A204.1 (cell line): Measurements from ENCODE around the gene SLC27A1.
"Not testable (repeated sequence)": the region's sequence is repeated elsewhere in the genome, so short reads cannot be mapped to it uniquely, and the experiment has no call there.

Experiments
- FAIRE-seq: peaks from 2 replicates; lab custom pipeline; 2012; peaks lifted over from hg19 to GRCh38; lab: Jason Lieb, UNC

The SLC27A1 gene

DNA sequence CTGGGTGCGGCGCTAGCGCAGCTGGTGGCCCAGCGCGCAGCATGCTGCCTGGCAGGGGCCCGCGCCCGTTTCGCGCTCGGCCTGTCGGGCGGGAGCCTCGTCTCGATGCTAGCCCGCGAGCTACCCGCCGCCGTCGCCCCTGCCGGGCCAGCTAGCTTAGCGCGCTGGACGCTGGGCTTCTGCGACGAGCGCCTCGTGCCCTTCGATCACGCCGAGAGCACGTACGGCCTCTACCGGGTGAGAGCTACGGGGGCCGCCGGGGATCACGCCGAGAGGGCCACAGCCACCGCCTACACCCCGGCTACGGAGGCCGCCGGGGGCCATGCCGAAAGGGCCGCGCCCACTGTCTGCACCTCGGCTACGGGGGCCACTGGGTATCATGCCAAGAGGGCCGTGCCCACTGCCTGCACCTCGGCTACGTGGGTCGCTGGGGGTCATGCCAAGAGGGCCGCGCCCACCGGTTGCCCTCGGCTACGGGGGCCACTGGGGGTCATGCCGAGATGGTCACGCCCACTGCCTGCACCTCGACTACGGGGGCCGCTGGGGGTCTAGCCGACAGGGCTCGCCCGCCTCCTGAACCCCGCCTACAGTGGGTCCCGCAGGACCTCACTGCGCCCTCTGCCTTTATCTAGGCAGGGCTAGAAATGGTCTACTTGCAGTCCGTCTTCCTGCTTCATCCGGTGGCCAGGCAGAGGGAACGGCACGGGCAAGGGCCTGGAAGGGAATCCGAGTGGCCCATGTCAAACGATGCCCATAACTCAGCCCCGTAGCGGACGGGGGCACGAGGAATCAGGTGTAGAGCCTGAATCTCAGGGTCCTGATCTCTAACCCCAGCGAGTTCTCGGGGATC, 41.6 kb downstream of the SLC27A1 start:
- FAIRE-seq: peak; percentile 16

DNA sequence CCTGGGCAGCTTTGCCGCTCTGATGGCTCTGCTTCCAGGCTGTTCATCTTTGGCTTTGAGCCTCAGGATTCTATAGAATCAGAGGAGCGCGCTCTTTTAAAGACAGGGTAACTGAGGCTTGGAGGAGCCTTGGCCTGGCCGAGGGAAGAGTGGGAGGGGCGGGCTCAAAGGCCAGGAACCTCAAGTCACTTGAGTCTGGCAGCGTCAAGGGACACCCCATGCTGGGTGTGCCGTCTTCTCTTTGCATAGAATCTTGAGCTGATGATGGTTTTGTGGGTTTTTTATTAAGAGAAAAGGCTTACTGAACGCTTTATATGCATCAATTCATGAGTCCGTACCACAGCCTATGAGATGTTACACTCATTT, 42.2 kb downstream of the SLC27A1 start:
- FAIRE-seq: no peak

DNA sequence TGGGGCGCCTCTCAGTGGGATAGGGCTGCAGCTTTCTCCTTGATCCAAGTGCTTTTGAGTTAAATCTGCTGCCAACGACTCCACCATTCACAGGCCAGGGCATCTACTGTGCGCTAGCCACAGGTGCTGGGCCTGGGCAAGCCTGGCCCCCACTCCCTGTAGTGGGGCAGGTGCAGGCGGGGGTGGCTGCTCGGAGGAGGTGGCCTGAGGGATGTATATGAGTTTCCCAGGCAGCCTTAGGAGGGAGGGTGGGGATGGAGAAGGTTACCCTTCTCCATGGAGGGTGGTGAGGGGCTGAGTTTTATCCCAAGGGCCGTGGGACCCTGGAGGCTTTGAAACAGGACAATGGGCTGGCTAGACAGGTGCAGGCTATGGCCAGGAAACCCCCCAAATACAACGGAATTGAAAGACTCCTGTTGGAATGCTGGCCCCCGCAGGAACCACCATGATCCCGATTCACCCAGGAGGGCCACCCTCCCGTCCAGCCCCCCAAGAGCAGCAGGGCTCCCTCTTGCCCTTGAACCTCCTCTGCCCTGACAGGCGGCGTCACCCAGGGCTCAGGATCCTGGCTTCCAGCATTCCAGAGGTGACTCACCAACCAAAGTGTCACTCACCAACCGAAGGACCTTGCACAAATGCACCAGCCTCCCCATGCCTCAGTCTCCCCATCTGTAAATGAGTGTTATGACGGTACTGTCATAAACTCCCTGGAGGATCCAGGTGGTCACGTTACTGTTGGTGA, 45.3 kb downstream of the SLC27A1 start:
- no peak for FAIRE-seq

DNA sequence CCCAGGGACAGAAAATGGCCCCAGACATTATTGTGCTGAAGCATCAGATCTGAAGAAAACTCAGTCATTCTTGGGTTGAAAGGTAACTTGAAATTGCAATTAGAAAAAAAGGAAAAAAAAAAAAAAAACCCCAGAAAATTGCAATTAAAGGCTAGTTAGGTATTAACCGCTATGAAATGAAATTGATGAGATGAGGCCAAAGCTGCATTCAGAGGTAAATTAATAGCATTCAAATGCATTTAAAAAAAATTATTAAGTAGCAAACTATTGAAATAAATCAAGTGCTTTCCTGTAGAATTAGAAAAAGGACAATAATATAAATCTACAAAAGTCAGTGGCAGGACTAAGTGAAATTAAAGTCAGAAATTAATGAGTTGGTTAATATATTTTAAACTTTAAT, 47.6 kb downstream of the SLC27A1 start:
- FAIRE-seq: no peak

DNA sequence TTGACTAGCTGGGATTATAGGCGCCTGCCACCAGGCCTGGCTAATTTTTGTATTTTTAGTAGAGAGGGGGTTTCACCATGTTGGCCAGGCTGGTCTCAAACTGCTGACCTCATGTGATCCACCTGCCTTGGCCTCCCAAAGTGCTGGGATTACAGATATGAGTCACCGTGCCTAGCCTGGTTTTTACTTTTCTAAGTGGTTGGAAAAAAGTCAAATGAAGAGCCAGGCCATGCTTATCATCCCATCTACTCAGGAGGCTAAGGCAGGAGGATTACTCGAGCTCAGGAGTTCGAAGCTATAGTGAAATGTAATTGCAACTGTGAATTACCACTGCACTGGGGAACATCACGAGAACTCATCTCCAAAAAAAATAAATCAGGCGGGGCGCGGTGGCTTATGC, 48.3 kb downstream of the SLC27A1 start:
- not testable (repeated sequence) for FAIRE-seq

DNA sequence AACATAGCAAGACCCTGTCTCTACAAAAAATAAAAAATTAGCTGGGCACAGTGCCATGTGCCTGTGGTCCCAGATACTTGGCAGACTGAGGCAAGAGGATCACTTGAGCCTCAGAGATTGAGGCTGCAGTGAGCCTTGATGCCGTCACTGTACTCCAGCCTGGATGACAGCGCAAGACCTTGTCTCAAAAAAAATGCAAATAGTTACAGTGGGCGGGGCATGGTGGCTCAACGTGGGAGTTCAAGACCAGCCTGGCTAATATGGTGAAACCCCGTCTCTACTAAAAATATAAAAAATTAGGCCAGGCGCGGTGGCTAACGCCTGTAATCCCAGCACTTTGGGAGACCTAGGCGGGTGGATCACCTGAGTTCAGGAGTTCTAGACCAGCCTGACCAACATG, 49.6 kb downstream of the SLC27A1 start:
- FAIRE-seq: no peak

DNA sequence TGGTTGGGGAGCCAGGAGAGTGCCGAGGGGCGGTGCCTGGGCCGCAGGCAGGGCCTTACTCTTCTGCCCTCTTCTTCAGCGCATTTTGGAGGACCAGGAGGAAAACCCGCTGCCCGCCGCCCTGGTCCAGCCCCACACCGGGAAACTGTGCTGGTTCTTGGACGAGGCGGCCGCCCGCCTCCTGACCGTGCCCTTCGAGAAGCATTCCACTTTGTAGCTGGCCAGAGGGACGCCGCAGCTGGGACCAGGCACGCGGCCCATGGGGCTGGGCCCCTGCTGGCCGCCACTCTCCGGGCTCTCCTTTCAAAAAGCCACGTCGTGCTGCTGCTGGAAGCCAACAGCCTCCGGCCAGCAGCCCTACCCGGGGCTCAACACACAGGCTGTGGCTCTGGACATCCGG, 50.5 kb downstream of the SLC27A1 start:
- FAIRE-seq: no peak

DNA sequence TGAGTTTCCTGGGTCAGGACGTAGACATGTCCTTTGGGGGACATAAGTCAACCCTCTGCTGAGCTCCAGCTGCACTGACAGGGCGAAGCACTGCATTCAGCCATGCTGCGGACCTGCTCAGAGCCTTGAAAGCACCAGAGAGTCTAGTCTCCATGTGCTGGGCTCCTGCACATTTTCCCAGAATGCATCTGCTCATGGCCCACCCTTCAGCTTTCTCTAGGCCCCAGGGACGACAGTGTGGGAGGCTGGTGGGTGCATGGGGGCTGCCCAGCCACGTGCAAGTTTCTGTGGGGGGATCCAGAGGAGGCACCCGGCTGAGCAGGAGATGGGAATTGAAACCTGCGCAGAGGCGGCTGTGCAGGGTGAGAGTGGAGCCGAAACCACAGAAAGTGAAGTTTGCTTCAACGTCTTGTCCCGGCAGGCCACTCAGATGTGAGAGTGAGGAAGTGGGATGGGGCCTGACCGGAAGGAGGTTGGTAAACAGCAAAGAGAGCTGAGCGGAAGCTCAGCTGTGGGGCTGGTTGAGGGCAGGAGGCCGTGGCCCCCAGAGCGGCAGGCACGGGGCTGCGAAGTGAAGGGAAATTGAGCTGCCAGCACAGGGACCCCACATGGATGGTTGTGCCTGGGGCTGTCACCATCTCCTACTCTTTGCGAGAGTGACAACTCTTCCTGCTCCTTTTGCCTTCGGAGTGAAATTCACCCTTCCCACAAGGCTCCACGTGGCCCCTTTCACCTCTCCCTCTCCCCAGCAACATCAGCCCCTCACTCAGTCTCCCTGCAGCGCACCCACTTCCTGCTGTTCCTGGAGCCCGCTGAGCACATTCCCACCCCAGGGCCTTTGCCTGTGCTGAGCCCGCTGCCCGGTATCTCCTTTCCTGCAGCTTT, 52.9 kb downstream of the SLC27A1 start:
- FAIRE-seq: no peak

DNA sequence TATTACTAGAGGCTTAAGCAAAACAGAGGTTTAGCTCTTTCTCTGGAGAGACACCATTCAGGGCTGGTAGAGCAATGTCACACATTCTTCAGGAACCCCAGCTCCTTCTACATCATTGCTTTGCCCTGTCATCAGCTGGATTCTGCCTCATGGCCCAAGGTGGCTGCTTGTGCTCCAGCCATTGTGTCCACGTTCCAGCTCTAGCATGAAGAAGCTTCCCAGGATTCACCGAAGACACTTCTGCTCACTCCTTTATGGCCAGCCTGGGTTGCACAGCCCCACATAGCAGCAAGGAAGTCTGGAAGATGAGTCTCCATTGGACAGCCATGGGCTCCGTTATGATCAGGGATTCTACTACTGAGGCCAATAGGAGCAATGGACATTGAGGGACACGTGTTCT, 54.3 kb downstream of the SLC27A1 start:
- FAIRE-seq: no peak

DNA sequence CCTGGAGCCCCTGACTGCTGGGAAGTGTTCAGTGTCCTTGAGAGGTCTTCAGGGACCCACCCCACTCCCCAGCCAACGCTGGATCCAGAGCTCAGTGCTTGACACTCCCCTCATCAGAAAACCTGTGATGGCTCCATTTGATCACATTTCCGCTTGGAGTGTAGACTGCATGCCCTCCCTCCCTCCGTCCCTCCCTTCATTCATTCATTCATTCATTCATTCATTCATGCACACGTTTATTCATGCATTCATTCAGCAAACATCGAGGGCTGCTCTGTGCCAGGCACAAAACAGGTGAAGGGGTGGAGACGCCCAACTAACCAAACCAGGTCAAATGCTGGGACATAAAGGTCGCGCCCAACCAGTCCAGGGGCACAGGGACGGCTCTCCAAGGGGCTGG, 54.8 kb downstream of the SLC27A1 start:
- no peak for FAIRE-seq

DNA sequence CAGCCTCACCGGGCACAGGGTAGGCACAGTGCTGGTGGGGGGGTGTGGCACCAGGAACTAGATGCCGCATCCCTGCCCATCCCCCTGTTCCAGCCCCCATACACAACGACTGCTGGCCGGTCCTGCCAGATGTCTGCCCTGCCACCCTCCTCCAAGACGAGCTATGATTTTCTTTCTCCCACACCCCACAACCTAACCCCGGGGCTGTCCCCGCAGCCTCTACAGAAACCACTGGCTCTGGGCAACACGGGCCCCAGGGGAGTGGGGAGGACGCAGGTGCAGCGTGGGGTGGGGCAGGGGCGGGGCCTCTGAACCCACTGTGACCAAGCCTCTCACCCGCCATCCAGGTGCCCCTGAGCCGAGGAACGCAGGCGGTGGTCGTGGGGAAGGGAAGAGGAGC, 56.6 kb downstream of the SLC27A1 start:
- no peak for FAIRE-seq

DNA sequence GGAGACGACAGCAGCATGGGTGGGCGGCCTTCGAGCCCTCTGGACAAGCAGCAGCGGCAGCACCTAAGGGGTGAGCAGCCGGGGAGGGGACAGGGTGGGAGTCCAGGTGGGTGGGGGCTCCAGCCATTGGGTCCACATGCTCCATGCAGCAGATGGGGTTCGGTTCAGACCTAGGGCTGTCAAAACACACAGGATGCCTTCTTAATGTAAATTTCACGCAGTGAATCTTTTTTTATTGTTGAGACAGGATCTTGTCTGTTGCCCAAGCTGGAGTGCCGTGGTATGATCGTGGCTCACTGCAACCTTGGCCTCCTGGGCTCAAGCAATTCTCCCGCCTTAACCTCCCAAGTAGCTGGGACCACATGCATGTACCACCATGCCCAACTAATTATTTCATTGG, 57.0 kb downstream of the SLC27A1 start:
- FAIRE-seq: no peak

DNA sequence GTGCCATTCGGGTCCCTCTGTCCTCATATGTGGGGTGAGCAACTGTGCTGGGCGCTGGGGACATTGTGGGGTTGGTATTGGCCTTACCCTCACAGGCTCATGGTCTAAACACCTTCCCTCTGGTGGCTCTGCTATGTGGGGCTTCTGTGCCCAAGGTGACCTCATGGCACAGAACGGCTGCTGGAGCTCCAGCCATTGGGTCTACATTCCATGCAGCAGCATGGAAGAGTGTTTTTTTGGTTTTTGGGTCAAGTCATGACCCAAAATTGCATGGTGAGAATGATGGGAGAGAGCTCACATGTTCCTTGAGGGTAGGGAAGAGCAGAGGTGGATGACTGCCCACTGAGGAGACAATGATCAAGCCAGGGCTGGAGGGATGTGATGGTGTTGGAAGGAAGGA, 58.3 kb downstream of the SLC27A1 start:
- FAIRE-seq: no peak

DNA sequence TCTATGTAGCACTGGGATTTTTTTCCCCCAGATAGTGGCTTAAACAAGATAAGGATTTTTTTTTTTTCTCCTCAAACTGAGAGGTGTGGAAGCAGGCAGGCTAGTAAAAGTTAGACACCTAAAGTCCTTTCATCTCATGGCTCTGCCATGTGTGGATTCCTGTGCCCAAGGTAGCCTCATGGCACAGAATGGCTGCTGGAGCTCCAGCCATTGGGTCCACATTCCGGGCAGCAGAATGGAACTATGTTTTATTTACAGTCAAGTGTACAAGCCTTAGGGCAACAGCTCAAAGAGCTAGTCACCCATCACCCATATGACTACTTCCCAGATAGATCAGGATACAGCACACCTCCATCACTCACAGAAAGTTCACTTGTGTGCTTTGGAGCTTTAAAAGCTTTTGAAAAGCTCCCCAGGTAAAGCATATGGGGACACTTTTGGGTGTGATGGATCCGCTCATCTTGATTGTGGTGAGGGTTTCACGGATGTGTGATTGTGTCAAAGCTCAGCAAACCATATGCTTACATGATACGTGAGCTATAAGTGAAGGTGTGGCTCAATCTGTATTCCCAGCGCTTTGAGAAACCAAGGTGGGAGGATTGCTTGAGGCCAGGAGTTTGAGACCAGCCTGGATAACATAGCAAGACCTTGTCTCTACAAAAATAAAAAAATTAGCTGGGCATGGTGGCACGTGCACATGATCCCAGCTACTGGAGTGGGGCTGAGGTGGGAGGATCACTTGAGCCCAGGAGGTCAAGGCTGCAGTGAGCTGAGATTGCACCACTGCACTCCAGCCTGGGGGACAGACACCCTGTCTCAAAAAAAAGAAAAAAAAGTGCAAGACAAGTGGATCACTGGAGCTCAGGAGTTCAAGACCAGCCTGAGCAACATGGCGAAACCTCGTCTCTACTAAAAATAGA, 59.2 kb downstream of the SLC27A1 start:
- no peak for FAIRE-seq

DNA sequence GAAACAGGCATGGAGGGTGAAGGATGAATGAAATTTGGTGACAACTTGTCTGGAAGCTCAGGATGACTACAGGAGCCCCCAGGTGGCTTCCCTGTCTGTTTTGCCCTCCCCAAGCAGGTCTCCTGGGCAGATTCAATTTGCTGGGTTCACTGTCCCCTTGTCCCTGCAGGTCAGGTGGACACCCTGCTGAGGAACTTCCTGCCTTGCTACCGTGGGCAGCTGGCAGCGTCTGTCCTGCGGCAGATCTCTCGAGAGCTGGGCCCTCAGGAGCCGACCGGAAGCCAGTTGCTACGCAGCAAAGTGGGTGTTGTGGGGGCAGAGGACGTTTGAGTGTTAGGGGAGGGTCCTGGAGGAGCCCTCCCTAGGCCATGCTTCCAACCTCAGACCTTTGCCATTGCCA, 60.3 kb downstream of the SLC27A1 start:
- no peak for FAIRE-seq

DNA sequence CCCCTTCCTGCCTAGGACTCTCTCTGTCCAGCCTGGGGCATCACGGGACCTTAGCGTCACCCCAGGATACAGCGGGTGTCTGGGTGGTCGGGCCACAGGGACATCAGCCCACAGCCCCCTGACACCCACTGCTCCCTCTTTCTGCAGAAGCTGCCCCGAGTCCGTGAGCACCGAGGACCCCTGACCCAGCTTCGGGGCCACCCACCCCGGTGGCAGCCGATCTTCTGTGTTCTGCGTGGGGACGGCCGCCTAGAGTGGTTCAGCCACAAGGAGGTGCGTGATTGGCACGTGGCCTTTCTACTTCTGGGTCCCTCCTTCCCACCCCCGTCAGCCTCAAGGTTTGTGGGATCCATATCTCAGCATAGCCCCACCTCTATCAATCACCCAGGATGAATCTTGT, 61.8 kb downstream of the SLC27A1 start:
- no peak for FAIRE-seq

DNA sequence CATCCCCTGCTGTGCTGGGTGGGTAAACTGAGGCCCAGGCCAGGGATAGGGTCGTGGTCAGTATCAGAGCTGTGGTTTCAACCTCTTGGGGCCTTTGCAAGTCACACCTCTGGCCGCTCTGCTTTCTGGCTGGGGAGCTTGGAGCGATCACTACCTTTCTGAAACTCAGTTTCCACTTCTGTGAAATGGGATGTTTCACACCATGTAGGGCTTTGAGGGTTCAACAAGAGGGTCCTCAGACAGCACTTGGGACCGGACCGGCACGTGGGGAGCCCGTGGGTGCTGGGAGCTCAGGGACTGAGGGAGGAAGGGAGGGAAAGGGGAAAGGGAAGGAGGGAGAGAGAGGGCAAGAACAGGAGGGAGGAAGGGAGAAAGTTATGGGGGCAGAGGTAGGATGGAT, 62.2 kb downstream of the SLC27A1 start:
- FAIRE-seq: no peak

DNA sequence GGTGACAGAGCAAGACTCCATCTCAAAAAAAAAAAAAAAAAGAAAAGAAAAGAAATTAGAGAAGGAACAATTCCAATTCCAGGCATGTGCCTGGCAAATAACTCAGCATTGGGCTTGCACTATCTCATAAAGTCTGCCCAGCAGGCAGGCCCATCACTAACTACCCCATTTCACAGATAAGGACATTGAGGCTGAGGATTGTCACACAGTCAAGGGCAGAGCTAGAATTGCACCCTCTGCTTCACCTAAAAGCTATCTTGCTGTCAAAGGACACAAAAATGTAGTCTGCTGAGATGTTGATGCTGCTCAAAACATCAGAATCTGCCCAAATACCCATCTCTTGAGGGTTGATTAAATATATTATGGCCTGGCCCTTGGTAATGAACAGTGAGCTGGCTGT, 64.4 kb downstream of the SLC27A1 start:
- no peak for FAIRE-seq

DNA sequence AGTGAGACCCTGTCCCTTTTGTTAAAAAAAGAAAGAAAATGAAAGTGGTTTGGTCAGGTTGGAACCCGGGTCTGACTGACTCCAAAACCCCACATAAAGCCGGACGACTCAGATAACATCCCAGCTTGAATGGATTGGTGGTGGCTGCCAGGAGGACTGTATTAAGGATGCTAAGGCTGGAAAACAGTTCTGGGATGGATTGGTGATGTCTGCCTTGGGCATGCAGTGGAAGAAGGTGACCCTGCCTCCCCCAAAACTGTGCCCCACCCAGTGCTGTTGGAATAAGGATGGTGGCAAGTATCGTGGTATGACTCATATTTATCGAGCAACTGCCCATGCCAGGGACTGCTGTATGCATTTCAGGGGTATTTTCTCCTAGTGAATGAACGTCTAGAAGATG, 66.6 kb downstream of the SLC27A1 start:
- FAIRE-seq: no peak

DNA sequence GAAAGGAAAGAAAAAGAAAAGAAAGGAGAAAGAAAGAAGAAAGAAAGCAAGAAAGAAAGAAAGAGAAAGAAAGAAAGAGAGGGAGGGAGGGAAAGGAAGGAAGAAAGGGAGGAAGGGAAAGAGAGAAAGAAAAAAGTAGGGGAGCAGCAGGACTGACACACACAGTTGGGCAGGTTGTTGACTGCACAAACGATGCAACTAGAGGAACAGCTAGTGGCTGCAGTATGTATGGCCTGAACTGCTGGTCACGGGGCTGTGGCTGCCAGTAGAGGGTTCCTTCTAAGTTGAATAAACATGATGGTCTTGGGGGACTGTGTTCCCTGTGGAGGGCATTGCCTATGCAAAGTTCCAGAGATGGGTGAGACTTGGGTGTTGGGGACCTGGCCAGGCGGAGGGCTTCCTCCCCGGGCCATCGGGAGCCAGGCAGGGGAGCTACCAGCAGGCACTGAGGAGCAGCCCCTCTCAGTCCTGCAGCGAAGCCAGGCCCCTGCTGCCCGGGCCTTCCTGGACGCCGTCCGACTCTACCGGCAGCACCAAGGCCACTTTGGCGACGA, 68.4 kb downstream of the SLC27A1 start:
- FAIRE-seq: no peak
